ENCODE data around the gene IGLON5.

The IGLON5 gene

GRCh38 chr19:51339687-51340656 is 28.5 kb downstream of the IGLON5 start:
- no peak for DNase-seq

- no peak for DNase-seq
These were observed 29.6 kb downstream of the IGLON5 start for GRCh38 chr19:51341066-51341465.

- no peak for DNase-seq
These were observed 30.6 kb downstream of the IGLON5 start, which contains the start of gene VSIG10L for GRCh38 chr19:51341976-51342580. Gene VSIG10L, minus strand, starts transcription at chr19:51342139. Its CDS starts 15 bp downstream, at chr19:51342124.

GRCh38 chr19:51342631-51343569 is 31.5 kb downstream of the IGLON5 start:
- DNase-seq: no peak

GRCh38 chr19:51345076-51345620 is 33.7 kb downstream of the IGLON5 start:
- DNase-seq: no peak

- no peak for DNase-seq
These were observed 35.3 kb downstream of the IGLON5 start for GRCh38 chr19:51346742-51347141.

- DNase-seq: no peak
These were observed 35.9 kb downstream of the IGLON5 start for GRCh38 chr19:51347209-51347928.

- no peak for DNase-seq
These were observed 40.0 kb downstream of the IGLON5 start for GRCh38 chr19:51351266-51351990.

GRCh38 chr19:51352783-51353360 is 41.4 kb downstream of the IGLON5 start:
- no peak for DNase-seq

- DNase-seq: no peak
These were observed 42.8 kb downstream of the IGLON5 start for GRCh38 chr19:51354103-51354741.

- DNase-seq: no peak
These were observed 43.3 kb downstream of the IGLON5 start for GRCh38 chr19:51354742-51355148.

GRCh38 chr19:51356159-51356801 is 44.8 kb downstream of the IGLON5 start:
- no peak for DNase-seq

- no peak for DNase-seq
These were observed 46.5 kb downstream of the IGLON5 start for GRCh38 chr19:51357952-51358351.

GRCh38 chr19:51359294-51359693 is 47.9 kb downstream of the IGLON5 start:
- DNase-seq: no peak

GRCh38 chr19:51361239-51361638 is 49.8 kb downstream of the IGLON5 start:
- DNase-seq: no peak

- no peak for DNase-seq
These were observed 53.0 kb downstream of the IGLON5 start for GRCh38 chr19:51364200-51365106.

GRCh38 chr19:51365211-51365964 is 53.9 kb downstream of the IGLON5 start:
- DNase-seq: no peak

GRCh38 chr19:51365965-51366388 is 54.5 kb downstream of the IGLON5 start, which contains the start of gene ETFB:
Gene ETFB, minus strand, starts transcription at chr19:51366388. Its CDS starts 62 bp downstream, at chr19:51366326.
- DNase-seq: no peak

Measured in NCI-H2107 (cell line).